SK-N-SH treated with all-trans-retinoic acid at 6 μM for 48 hours (cell line): ENCODE measurements around the gene GLB1L3.

Experiments
- ATAC-seq: fragments of 200-7000 bp; cut with Tn5 transposase; 3 replicates; pipeline ENCODE4 v1.9.1; 2020; ENCODE audit warnings: mild to moderate bottlenecking, moderate library complexity
- ARNTL ChIP-seq: fragments of 450-650 bp; formaldehyde crosslinking; IDR thresholded peaks from 2 replicates; pipeline ENCODE4 v1.5.0; 2020; ENCODE audit warnings: low read depth, mild to moderate bottlenecking, moderate library complexity, borderline replicate concordance
- BACH2 ChIP-seq: fragments of 250-450 bp; sonication (Bioruptor Pico); IDR thresholded peaks from 2 replicates; pipeline ENCODE4 v1.9.0; 2021; ENCODE audit warnings: mild to moderate bottlenecking, borderline replicate concordance
- CREB5 ChIP-seq: fragments of 250-450 bp; sonication (Bioruptor Pico); IDR thresholded peaks from 2 replicates; pipeline ENCODE4 v1.5.1; 2020; ENCODE audit warnings: low read depth, mild to moderate bottlenecking, moderate library complexity
- CSDC2 ChIP-seq: fragments of 250-450 bp; sonication (Bioruptor Pico); IDR thresholded peaks from 2 replicates; pipeline ENCODE4 v1.5.0; 2020; ENCODE audit warnings: mild to moderate bottlenecking, moderate library complexity
- CSRNP3 ChIP-seq: fragments of 250-450 bp; sonication (Bioruptor Pico); IDR thresholded peaks from 2 replicates; pipeline ENCODE4 v1.5.1; 2021; ENCODE audit warnings: mild to moderate bottlenecking, moderate library complexity
- ESRRG ChIP-seq: fragments of 250-450 bp; sonication (Bioruptor Pico); IDR thresholded peaks from 2 replicates; pipeline ENCODE4 v1.6.1; 2021; ENCODE audit warnings: mild to moderate bottlenecking
- GLIS3 ChIP-seq: fragments of 250-450 bp; sonication (Bioruptor Pico); IDR thresholded peaks from 2 replicates; pipeline ENCODE4 v1.5.0; 2020; ENCODE audit warnings: mild to moderate bottlenecking, moderate library complexity
- ISL1 ChIP-seq: fragments of 250-450 bp; sonication (Bioruptor Pico); IDR thresholded peaks from 2 replicates; pipeline ENCODE4 v2.1.2; 2022; ENCODE audit warnings: mild to moderate bottlenecking, moderate library complexity
- OSR1 ChIP-seq: fragments of 250-450 bp; sonication (Bioruptor Pico); IDR thresholded peaks from 2 replicates; pipeline ENCODE4 v1.8.0; 2022; ENCODE audit warnings: moderate library complexity, mild to moderate bottlenecking, inconsistent platforms
- PATZ1 ChIP-seq: fragments of 250-450 bp; sonication (Bioruptor Pico); IDR thresholded peaks from 2 replicates; pipeline ENCODE4 v1.8.0; 2020; ENCODE audit warnings: mild to moderate bottlenecking, moderate library complexity, borderline replicate concordance
- PPARA ChIP-seq: fragments of 250-450 bp; sonication (Bioruptor Pico); IDR thresholded peaks from 2 replicates; pipeline ENCODE4 v1.5.0; 2020; ENCODE audit warnings: mild to moderate bottlenecking, borderline replicate concordance
- RARB ChIP-seq: fragments of 250-450 bp; sonication (Bioruptor Pico); IDR thresholded peaks from 2 replicates; pipeline ENCODE4 v1.8.0; 2021; ENCODE audit warnings: mild to moderate bottlenecking, moderate library complexity
- SNAI2 ChIP-seq: fragments of 250-450 bp; sonication (Bioruptor Pico); IDR thresholded peaks from 2 replicates; pipeline ENCODE4 v1.5.0; 2020; ENCODE audit warnings: mild to moderate bottlenecking, moderate library complexity
- TCF4 ChIP-seq: fragments of 250-450 bp; sonication (Bioruptor Pico); IDR thresholded peaks from 2 replicates; pipeline ENCODE4 v1.8.0; 2021; ENCODE audit warnings: mild to moderate bottlenecking, moderate library complexity, borderline replicate concordance
- TOX ChIP-seq: fragments of 250-450 bp; sonication (Bioruptor Pico); IDR thresholded peaks from 2 replicates; pipeline ENCODE4 v1.8.0; 2021; ENCODE audit warnings: mild to moderate bottlenecking, moderate library complexity, borderline replicate concordance
- ZC3H10 ChIP-seq: fragments of 250-450 bp; sonication (Bioruptor Pico); IDR thresholded peaks from 2 replicates; pipeline ENCODE4 v1.5.1; 2021; ENCODE audit warnings: mild to moderate bottlenecking, moderate library complexity
- ZFP3 ChIP-seq: fragments of 250-450 bp; sonication (Bioruptor Pico); IDR thresholded peaks from 2 replicates; pipeline ENCODE4 v1.5.0; 2020; ENCODE audit warnings: mild to moderate bottlenecking, moderate library complexity
- ZFP30 ChIP-seq: fragments of 450-650 bp; formaldehyde crosslinking; IDR thresholded peaks from 2 replicates; pipeline ENCODE4 v1.5.0; 2022; ENCODE audit warnings: mild to moderate bottlenecking, moderate library complexity
- ZNF565 ChIP-seq: fragments of 450-650 bp; formaldehyde crosslinking; conservative IDR thresholded peaks from 2 replicates; pipeline ENCODE4 v1.5.0; 2020; ENCODE audit warnings: low read depth, mild to moderate bottlenecking, moderate library complexity
- ZNF70 ChIP-seq: fragments of 450-650 bp; formaldehyde crosslinking; IDR thresholded peaks from 2 replicates; pipeline ENCODE4 v1.5.0; 2020; ENCODE audit warnings: mild to moderate bottlenecking, moderate library complexity
- ZNF8 ChIP-seq: fragments of 450-650 bp; formaldehyde crosslinking; IDR thresholded peaks from 2 replicates; pipeline ENCODE4 v1.5.0; 2020; ENCODE audit warnings: mild to moderate bottlenecking, moderate library complexity
- TF ChIP-seq, protein P1 (sequence below): fragments of 250-450 bp; sonication (Bioruptor Pico); IDR thresholded peaks from 2 replicates; pipeline ENCODE4 v1.8.0; 2021; ENCODE audit warnings: low read depth, mild to moderate bottlenecking, moderate library complexity, borderline replicate concordance
- TF ChIP-seq, protein P2 (sequence below): fragments of 250-450 bp; sonication (Bioruptor Pico); IDR thresholded peaks from 2 replicates; pipeline ENCODE4 v1.5.0; 2020; ENCODE audit warnings: mild to moderate bottlenecking, moderate library complexity

GLB1L3 gene

DNA sequence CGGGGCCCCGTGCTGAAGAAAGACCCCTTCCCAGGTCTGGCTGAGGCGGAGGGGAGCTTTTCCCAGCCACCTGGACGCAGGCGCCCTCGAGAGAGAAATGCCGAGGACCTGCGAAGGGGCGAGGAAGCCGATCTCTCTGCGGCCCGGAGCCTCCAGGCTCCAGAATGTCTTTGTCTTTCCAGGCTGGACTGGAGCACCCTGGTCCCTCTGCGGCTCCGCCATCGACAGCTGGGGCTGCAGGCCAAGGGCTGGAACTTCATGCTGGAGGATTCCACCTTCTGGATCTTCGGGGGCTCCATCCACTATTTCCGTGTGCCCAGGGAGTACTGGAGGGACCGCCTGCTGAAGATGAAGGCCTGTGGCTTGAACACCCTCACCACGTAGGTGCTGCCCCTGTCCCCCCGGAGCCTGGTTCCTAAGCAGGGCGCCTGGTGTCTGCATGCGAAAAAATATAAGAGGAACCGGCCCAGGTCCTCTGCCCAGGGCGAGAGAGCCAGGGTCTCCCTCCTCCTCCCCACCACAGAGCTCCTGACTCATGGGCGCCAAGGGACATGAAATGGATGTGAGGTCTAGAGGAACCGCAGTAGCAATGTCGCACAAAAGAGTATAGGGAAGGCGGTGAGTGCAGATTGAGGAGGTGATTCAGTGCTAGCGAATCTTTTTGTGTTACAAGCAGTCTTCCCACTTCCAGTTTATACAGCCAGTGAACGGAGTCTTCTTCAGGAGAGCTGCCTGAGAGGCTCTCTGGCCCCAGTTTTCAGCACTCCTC, 66.6 kb downstream of the GLB1L3 start:
- ATAC-seq: no peak
- TF ChIP-seq CREB5 (no peak), ZNF8 (CRISPR knock-in tag) (no peak), ZFP30 (CRISPR knock-in tag) (no peak), BACH2 (CRISPR knock-in tag) (no peak), CSRNP3 (no peak), ISL1 (CRISPR knock-in tag) (no peak), GLIS3 (no peak), ESRRG (no peak), SNAI2 (CRISPR knock-in tag) (no peak), PATZ1 (no peak), TOX (no peak), ZNF565 (CRISPR knock-in tag) (no peak), OSR1 (CRISPR knock-in tag) (no peak), RARB (CRISPR knock-in tag) (no peak), TCF4 (CRISPR knock-in tag) (no peak), PPARA (CRISPR knock-in tag) (no peak), ZFP3 (CRISPR knock-in tag) (no peak), ARNTL (CRISPR knock-in tag) (no peak)
- TF ChIP-seq, protein P1, sequence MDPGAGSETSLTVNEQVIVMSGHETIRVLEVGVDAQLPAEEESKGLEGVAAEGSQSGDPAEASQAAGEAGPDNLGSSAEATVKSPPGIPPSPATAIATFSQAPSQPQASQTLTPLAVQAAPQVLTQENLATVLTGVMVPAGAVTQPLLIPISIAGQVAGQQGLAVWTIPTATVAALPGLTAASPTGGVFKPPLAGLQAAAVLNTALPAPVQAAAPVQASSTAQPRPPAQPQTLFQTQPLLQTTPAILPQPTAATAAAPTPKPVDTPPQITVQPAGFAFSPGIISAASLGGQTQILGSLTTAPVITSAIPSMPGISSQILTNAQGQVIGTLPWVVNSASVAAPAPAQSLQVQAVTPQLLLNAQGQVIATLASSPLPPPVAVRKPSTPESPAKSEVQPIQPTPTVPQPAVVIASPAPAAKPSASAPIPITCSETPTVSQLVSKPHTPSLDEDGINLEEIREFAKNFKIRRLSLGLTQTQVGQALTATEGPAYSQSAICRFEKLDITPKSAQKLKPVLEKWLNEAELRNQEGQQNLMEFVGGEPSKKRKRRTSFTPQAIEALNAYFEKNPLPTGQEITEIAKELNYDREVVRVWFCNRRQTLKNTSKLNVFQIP (CRISPR knock-in tag): no peak
- TF ChIP-seq, protein P2, sequence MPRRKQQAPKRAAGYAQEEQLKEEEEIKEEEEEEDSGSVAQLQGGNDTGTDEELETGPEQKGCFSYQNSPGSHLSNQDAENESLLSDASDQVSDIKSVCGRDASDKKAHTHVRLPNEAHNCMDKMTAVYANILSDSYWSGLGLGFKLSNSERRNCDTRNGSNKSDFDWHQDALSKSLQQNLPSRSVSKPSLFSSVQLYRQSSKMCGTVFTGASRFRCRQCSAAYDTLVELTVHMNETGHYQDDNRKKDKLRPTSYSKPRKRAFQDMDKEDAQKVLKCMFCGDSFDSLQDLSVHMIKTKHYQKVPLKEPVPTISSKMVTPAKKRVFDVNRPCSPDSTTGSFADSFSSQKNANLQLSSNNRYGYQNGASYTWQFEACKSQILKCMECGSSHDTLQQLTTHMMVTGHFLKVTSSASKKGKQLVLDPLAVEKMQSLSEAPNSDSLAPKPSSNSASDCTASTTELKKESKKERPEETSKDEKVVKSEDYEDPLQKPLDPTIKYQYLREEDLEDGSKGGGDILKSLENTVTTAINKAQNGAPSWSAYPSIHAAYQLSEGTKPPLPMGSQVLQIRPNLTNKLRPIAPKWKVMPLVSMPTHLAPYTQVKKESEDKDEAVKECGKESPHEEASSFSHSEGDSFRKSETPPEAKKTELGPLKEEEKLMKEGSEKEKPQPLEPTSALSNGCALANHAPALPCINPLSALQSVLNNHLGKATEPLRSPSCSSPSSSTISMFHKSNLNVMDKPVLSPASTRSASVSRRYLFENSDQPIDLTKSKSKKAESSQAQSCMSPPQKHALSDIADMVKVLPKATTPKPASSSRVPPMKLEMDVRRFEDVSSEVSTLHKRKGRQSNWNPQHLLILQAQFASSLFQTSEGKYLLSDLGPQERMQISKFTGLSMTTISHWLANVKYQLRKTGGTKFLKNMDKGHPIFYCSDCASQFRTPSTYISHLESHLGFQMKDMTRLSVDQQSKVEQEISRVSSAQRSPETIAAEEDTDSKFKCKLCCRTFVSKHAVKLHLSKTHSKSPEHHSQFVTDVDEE (CRISPR knock-in tag): no peak

DNA sequence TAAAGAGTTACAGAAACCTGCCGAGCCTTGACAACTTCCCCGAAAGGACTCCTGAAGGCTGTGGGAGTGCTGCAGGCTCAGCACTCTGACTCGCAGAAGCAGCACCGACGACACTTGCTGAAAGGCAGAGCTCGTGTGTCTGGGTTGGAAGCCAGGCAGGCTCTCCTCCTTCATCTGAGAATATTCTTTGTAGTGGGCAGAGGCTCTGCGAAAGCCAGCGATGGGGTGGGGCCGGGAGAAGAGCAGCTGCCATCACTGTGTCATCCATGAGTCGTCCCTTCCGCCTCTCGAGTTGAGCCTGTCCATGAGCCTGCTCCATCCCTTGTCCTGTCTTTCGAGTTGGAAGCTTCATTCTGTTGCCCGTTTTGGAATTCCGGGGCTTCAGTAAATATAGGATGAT, 67.5 kb downstream of the GLB1L3 start:
- no peak for ATAC-seq
- no peak for TF ChIP-seq PPARA (CRISPR knock-in tag)
- no peak for TF ChIP-seq CSDC2 (CRISPR knock-in tag)
- no peak for TF ChIP-seq ZNF565 (CRISPR knock-in tag)
- TF ChIP-seq RARB (CRISPR knock-in tag): no peak
- no peak for TF ChIP-seq SNAI2 (CRISPR knock-in tag)
- no peak for TF ChIP-seq ZNF70
- no peak for TF ChIP-seq PATZ1
- TF ChIP-seq, protein P2 (CRISPR knock-in tag): no peak
- no peak for TF ChIP-seq ESRRG
- no peak for TF ChIP-seq TOX
- TF ChIP-seq ZC3H10 (CRISPR knock-in tag): no peak
- TF ChIP-seq TCF4 (CRISPR knock-in tag): no peak
- TF ChIP-seq ZNF8 (CRISPR knock-in tag): no peak
- TF ChIP-seq, protein P1 (CRISPR knock-in tag): no peak
- no peak for TF ChIP-seq ZFP30 (CRISPR knock-in tag)
- no peak for TF ChIP-seq ISL1 (CRISPR knock-in tag)
